Stimulated activated CD4-positive, alpha-beta T cell treated with anti-CD3 and anti-CD28 coated beads, Interleukin-4, amount 100 ng/mL, for 4 hours (primary cell): ENCODE data around the gene BBIP1.
A peak's percentile ranks its signal among the peaks of the same experiment; 100 is the strongest.
"Not testable (repeated sequence)": the region's sequence is repeated elsewhere in the genome, so short reads cannot be mapped to it uniquely, and the experiment has no call there.

Experiments used
- DNase-seq, 2 experiments: peaks; one replicate each; pipeline ENCODE4 v3.0.0-alpha.2; 2020

The BBIP1 gene

GRCh38 chr10:110881905-110882304, 37.1 kb downstream of the BBIP1 start:
- no peak for DNase-seq

DNA sequence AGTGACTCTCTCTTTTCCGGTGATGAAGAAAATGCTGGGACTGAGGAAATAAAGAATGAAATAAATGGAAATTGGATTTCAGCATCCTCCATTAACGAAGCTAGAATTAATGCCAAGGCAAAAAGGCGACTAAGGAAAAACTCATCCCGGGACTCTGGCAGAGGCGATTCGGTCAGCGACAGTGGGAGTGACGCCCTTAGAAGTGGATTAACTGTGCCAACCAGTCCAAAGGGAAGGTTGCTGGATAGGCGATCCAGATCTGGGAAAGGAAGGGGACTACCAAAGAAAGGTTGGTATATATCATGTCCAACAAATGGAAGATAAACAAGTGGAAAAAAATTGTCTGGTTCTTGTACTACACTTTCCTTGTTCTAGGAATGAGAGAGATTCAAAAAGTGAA, 37.7 kb downstream of the BBIP1 start:
- no peak for DNase-seq

DNA sequence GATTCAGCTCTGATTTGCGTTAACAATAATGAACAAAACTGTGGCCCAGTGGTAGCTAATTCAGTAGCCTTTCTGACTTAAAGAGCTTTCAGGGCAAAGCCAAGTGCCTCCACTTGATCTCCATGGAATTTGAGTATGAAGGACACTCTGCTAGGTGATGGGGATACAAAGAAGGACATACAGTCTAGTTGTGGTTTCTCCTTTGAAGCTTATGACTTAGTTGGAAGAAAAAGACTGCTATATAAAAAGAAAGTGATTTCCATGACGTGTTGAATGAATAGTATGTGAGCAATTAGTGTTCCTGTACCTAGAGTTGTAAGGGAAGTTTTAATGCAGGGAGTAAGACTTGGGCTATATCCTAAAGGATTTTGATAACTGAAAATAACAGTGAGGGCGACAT, 39.0 kb downstream of the BBIP1 start:
- no peak for DNase-seq

GRCh38 chr10:110876788-110877187, 42.2 kb downstream of the BBIP1 start:
- DNase-seq = no peak

GRCh38 chr10:110876000-110876399, 43.0 kb downstream of the BBIP1 start:
- no peak for DNase-seq

GRCh38 chr10:110873951-110874350, 45.0 kb downstream of the BBIP1 start:
- no peak for DNase-seq

DNA sequence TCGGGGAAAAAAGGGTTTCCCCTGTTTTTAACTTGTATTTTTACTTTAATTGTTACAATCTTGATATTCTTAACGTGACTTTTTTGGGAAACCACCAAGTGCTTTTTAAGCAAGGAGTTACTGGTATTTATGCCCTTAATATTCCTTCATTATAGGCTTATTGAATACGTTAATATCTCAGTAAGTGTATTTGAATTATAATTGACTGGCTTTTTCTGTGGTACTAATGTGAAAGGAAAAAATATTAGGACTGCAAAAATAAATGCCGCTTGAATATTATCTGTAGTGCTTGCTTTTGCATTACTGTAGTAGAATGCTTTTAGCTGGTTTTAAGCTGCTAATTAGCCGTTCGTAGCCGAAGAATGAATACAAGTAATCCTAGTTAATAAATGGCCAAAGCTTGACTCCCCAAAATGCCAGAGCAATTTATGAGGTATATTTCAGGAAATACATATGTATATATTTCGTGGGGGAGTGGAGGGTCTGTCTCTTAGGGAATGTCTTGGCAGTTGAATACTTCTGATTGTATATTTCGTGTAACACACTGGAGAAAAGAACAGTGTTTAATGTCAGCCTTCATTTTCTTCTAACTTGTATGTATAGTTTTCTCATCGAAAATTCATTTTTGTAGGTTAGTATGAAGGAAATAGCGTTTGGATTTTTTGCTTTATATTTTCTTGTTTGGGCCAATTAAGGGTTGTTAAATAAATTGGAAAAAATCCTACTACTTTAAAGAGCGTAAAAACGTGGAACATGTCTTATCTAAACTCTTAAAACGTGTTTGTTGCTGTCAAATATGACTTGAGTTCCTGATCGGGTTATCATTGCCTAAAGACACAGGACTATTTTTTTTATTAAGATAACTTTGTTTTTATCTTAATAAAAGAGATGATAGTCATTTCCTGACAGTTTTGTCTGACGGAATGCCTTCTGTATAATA, 45.7 kb downstream of the BBIP1 start:
- no peak for DNase-seq

GRCh38 chr10:110872145-110872983, 46.6 kb downstream of the BBIP1 start:
- DNase-seq = peak; percentile 61 to 78

- peak; percentile 92 to 93 for DNase-seq
These were observed 47.5 kb downstream of the BBIP1 start, which contains the start of gene PDCD4 for GRCh38 chr10:110871298-110872084. TSS of gene PDCD4 (plus strand) at chr10:110871928. CDS start at chr10:110876028, 4,100 bp downstream.

DNA sequence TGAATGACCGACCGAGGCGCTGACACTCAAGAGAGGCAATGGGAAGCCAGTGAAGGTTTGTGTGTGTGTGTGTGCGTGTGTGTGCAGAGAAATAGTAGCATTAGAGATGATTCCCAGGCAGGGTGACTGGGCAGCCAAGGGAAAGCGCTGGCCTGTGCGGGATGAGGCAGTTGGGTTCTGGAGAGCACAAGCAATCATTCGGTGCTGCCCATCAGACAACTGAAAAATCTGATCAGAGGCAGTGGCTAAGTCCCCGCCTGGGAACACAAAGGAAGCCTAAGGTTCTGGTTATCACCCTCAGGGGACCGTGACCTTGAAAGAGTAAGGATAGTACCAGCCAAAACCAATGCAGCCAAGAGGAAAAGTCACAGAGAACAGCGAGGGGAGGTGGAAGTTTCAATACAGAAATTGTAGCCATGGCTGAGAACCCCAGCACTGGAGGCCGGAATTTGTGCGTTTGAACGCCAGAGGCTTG, 48.1 kb downstream of the BBIP1 start:
- no peak for DNase-seq

GRCh38 chr10:110868981-110869380, 50.0 kb downstream of the BBIP1 start:
- peak in 1 of 2 experiments; percentile 24 for DNase-seq

DNA sequence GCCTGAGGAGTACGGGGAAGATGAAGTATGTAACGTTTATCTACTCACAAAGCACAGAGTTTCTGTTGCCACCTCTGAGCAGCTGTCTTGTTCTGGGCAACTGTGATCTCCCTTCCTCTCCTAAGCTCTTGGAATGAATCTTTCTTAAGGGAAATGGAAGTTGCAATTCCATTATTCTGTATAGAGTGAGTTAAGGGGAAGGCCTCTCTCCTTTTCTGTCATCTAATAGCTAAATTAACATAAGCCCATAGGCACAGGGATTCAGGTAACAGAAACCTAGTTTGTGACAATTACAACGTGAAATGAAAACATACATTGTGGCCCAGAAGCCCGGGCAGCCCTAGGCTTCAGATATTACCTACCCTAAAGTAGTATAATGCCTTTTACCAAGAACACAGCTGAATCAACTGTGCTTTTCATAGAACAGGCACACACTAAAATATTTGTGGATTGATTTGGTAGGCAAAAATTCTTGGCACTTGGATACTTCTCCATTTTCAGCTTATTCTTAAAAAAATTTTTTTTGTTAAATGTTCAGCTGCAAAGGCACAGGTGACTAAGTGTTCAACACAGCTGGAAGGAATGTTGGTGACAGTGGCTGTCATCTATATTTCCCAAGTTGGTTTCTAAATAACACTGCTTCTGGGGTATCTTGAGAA, 51.0 kb downstream of the BBIP1 start:
- DNase-seq = no peak

- DNase-seq = not testable (repeated sequence)
These were observed 51.8 kb downstream of the BBIP1 start for GRCh38 chr10:110867011-110867806.

DNA sequence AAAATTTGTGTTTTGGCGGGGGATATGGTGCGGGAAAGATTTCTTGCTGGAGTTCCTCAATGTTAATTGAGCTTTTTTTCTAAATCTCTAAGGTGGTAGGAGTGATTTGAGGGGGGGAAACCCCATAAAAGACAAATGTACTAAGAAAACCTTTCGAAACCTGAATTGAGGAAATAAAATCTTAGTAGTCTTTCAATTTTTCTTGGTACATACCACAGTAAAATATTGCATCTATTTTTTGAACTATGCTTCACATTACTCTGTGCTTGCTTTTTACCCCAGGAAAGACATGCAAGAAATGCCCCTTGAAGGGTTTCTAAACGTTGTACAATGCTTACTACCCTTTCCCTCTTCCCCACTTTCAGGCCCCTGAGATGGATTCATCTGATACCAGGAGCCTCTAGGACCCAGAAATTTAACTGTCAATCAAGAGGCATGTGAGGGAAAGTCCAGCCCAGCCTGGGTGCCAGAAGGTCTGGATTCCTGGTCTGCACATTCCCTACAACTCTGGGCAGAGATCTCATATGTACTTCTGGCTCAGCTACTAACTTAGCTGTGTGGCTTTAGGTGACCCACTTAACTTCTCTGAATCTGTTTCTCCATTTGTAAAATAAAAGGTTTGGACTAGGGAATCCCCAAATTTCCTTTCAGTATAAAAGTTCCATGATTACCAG, 53.0 kb downstream of the BBIP1 start:
- no peak for DNase-seq

GRCh38 chr10:110865186-110865808, 53.7 kb downstream of the BBIP1 start:
- DNase-seq = no peak

DNA sequence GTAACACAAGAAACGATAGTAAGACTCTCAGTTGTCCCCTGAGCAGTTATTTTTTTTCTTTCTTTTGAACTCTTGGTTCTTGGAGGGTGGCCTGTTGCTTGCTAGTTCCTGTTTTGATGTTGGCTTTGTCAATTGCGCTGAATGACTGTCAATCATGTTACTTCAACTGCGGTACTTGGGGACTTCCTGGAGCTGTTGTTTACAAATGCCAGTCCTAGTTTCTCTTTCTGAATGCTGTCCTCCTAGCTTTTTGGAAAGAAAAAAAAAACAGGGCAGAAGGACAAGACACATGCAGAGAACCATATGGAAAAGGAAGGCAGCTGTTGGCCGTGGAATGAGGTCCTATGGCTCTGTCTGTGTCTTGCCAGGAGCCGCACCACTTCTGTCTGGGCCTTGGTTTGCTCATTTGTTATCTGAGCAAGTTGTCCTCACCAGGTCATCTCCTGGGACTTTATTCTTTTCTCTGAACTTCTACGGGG, 54.3 kb downstream of the BBIP1 start:
- DNase-seq = peak in 1 of 2 experiments; percentile 33

- DNase-seq = no peak
These were observed 55.0 kb downstream of the BBIP1 start for GRCh38 chr10:110863956-110864355.

DNA sequence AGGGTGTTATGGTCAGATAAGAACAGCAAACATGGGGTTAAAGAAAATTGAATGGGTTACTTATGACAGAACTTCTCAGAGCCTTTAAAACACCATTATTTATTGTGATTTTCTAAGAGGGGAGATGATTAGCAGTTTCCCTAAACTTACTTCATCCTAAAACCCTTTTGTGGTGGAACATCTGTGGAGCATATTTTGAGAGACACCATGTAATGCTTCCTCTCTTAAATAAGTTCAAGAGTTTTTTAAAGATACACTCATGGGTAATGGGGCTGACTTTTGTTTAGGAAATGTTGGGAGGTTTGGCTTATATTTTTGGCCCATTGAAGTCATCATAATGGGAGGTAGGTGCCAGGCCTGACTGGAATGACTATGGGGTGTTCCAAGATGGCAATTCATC, 55.6 kb downstream of the BBIP1 start:
- no peak for DNase-seq

DNA sequence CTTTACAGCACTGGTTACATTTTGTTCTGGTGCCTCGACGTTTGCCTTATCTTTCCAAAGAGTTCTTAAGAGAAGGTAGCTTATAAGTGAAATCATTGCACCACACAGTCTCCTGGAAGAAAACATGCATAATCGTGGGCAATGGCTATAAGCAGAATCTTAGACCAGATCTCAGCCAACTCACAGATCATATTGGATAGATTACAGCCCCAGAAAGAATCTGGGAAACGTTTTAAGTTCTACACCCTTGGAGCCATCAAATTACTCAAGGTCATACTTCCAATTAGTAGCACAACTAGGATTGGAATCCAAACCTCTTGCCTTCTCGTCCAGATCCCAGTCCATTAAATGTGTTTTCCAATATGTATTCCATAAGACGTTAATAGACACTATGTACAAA, 56.0 kb downstream of the BBIP1 start:
- no peak for DNase-seq
